HCT116 (cell line): Measurements from ENCODE around the gene TOX3.

Experiments used
- POLR2A ChIP-seq: IDR thresholded peaks from 2 replicates; pipeline ENCODE4 v1.7.0; 2011; ENCODE audit warnings: borderline replicate concordance; ENCODE audit not compliant: insufficient read depth, insufficient read length; ENCODE audit errors: extremely low read depth
- TF ChIP-seq, protein P1 (sequence below), 3 experiments: fragments of 200-600 bp in 1 of 3; sonication (generic) in 1 of 3; IDR thresholded peaks in 2 of 3; conservative IDR thresholded peaks in 1 of 3; 2 replicates each; pipeline ENCODE4 v1.5.1; 2012 to 2017; ENCODE audit warnings: low read depth in 2 of 3, low read length in 2 of 3, antibody characterized with exemption in 1 of 3, borderline replicate concordance in 1 of 3, control low read depth in 1 of 3, mild to moderate bottlenecking in 1 of 3, mixed read lengths in 1 of 3, mixed run types in 1 of 3, moderate library complexity in 1 of 3; ENCODE audit not compliant: insufficient read depth in 1 of 3
- TF ChIP-seq, protein P2 (sequence below): IDR thresholded peaks from 2 replicates; pipeline ENCODE4 v1.6.1; 2012

DNA sequence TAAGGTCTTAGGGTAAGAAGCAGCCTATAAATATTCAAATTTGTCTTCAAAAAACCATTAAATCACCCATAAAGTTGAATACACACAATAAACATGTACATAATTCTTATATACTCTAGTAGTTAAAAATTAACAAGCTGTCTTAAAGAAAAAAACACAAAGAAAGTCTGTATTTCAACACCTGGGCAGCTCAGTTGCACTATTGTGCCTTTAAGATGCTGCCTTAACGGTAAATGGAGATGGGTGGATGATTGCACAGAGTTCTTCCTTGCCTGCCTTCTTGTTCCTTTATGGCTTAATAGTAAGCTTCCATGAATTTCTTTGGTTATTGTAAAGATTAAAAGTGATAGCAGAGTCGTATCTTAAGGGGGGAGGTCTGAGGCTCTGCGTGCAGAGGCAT lies 105.1 kb downstream of the TOX3 start:
- TF ChIP-seq, protein P1, sequence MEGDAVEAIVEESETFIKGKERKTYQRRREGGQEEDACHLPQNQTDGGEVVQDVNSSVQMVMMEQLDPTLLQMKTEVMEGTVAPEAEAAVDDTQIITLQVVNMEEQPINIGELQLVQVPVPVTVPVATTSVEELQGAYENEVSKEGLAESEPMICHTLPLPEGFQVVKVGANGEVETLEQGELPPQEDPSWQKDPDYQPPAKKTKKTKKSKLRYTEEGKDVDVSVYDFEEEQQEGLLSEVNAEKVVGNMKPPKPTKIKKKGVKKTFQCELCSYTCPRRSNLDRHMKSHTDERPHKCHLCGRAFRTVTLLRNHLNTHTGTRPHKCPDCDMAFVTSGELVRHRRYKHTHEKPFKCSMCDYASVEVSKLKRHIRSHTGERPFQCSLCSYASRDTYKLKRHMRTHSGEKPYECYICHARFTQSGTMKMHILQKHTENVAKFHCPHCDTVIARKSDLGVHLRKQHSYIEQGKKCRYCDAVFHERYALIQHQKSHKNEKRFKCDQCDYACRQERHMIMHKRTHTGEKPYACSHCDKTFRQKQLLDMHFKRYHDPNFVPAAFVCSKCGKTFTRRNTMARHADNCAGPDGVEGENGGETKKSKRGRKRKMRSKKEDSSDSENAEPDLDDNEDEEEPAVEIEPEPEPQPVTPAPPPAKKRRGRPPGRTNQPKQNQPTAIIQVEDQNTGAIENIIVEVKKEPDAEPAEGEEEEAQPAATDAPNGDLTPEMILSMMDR (IDR thresholded peaks at IDR 0.05 in 2 of 3, conservative IDR thresholded peaks at IDR 0.05 in 1 of 3; ENCODE audit: borderline replicate concordance in 1 of 3, insufficient read depth in 1 of 3, low read depth in 2 of 3, low read length in 2 of 3): no peak
- no peak for TF ChIP-seq POLR2A
- TF ChIP-seq, protein P2, sequence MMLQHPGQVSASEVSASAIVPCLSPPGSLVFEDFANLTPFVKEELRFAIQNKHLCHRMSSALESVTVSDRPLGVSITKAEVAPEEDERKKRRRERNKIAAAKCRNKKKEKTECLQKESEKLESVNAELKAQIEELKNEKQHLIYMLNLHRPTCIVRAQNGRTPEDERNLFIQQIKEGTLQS: no peak
